DOHH2 (cell line): ENCODE measurements around the gene KLK14.

Source experiments
- EZH2phosphoT487 ChIP-seq: fragments of 200-600 bp; sonication (generic); IDR thresholded peaks from 2 replicates; pipeline ENCODE4 v1.6.1; 2017; ENCODE audit warnings: borderline replicate concordance, mild to moderate bottlenecking, antibody characterized with exemption, low read length, moderate library complexity, mixed read lengths
- TF ChIP-seq, protein P1 (sequence below): fragments of 200-600 bp; sonication (generic); IDR thresholded peaks from one replicate; pipeline ENCODE4 v1.5.1; 2014; ENCODE audit warnings: antibody characterized with exemption, mild to moderate bottlenecking, low read depth, low read length; ENCODE audit not compliant: poor library complexity, severe bottlenecking

- TF ChIP-seq, protein P1, sequence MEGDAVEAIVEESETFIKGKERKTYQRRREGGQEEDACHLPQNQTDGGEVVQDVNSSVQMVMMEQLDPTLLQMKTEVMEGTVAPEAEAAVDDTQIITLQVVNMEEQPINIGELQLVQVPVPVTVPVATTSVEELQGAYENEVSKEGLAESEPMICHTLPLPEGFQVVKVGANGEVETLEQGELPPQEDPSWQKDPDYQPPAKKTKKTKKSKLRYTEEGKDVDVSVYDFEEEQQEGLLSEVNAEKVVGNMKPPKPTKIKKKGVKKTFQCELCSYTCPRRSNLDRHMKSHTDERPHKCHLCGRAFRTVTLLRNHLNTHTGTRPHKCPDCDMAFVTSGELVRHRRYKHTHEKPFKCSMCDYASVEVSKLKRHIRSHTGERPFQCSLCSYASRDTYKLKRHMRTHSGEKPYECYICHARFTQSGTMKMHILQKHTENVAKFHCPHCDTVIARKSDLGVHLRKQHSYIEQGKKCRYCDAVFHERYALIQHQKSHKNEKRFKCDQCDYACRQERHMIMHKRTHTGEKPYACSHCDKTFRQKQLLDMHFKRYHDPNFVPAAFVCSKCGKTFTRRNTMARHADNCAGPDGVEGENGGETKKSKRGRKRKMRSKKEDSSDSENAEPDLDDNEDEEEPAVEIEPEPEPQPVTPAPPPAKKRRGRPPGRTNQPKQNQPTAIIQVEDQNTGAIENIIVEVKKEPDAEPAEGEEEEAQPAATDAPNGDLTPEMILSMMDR, result no peak
- no peak for TF ChIP-seq EZH2phosphoT487
Measured at GRCh38 chr19:51116736-51117286, 34.1 kb upstream of the KLK14 start.
